GM19239 (cell line): ENCODE results near the gene KLHL13.
"Not testable (repeated sequence)": the region's sequence is repeated elsewhere in the genome, so short reads cannot be mapped to it uniquely, and the experiment has no call there.

ENCODE experiments used
- DNase-seq: peaks from one replicate; pipeline ENCODE4 v3.0.0; 2011; ENCODE audit warnings: low spot score; ENCODE audit not compliant: insufficient read length
- FAIRE-seq: peaks from 2 replicates; lab custom pipeline; 2011; peaks lifted over from hg19 to GRCh38; lab: Jason Lieb, UNC

The KLHL13 gene

GRCh38 chrX:117996918-117997480, 119.6 kb downstream of the KLHL13 start:
- no peak for DNase-seq
- no peak for FAIRE-seq

DNA sequence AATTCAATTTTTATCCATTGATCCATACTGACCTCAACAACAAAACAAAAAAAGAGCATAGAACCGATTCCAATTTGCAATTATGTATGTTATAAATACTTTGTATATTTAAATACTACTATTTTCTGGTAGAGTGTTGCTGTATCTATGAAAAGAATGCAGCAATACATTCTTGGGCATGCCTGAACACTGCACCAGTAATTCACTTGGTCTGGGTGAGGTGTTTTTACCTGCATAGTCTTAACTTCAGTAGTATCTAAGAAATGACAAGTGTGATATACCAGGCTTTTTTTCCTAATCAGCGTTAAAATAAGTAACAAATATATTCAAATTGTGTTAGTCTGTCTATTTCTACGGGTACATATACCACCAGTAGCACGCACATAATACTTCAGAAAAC, 120.2 kb downstream of the KLHL13 start:
- DNase-seq (no peak), FAIRE-seq (no peak)

DNA sequence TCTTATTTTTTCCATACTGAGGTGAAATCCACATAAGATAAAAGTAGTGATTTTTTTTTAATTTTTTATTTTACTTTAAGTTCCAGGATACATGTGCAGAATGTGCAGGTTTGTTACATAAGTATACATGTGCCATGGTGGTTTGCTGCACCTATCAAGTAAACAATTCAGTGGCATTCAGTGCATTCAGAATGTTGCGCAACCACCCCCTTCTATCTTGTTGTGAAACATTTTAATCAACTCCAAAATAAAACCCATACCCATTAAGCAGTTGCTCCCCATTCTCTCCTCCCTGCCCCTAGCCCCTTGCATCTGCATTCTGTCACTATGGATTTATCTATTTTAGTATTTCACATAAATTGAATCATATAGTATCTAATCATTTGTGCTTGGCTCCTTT, 121.2 kb downstream of the KLHL13 start:
- no peak for DNase-seq
- no peak for FAIRE-seq

- DNase-seq (no peak), FAIRE-seq (no peak)
Observed at GRCh38 chrX:117992192-117992723, 124.4 kb downstream of the KLHL13 start.

DNA sequence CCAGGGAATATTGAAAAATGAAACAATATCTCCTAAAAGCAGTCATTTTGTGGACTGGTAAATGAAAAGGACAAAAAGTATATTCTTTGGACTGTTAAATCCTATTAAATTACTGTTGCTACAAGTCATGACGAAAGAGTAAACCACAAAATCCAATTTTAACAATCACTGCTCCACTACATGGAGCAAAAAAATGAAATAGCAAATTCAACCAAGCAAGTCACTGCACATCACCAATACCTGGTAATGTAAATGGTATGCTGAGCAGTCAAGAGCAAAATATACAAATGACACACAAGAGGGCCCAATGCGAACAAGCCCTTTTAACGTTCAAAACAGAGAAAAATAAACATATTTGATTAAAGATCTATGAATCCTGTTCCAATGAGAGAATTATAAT, 126.2 kb downstream of the KLHL13 start:
- FAIRE-seq (no peak), DNase-seq (no peak)

DNA sequence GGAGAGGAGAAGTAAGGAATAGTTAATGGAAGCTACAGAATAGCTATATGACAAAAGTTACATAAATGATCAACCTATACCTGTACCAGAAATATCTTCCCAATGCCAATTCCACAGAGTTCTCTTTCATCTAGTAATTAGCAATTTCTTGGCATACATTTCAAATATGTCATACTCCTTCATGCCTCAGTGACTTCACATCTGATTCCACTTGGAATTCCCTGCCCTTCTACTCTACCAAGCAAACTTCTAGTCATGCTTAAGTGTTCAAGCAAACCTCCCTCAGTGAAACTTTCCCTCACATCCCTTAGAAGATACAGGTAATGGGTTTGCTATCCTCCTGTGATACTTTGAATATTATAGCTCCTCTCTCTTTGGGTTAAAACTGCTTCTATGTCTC, 127.1 kb downstream of the KLHL13 start:
- DNase-seq (no peak), FAIRE-seq (no peak)

DNA sequence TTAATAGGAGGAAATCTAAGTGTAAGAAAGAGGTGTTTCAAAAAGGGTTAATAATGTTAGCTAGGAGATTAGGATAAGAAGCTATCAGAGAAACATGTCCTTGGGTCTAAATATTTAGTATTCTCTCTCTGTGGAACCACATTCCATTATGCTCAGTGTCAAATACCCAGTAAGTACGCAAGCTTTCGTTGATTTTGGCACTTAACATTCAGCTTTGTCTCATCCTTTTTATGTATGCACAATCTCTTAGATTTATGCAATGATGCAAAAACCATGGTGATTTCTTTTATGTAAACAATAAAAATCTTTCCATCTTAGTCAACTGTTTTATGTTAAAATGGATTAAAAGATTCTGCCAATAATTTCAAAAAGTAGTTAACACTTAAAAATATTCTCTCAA, 129.2 kb downstream of the KLHL13 start:
- DNase-seq (no peak), FAIRE-seq (no peak)

GRCh38 chrX:117985241-117985640, 131.4 kb downstream of the KLHL13 start:
- FAIRE-seq (no peak), DNase-seq (no peak)

GRCh38 chrX:117982694-117983392, 133.8 kb downstream of the KLHL13 start:
- FAIRE-seq, result no peak

DNA sequence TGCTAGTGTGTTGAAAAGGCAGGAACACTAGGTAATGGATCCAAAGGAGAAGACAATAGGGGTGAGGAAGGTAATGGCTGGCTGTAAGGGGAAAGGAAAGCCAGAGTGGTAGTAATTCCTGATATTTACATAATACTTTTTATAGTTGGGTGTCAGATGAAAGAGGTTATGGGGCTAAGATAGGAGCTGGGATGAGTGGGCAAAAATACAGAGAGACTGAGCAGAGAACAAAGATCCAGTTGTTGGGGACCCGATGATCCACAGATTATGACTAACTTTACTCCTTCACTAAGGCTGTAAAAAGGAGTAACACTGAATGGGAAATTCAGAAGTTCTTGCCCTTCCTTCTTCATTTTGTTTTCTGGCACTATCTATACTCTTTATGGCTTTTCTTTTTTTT, 138.2 kb downstream of the KLHL13 start:
- DNase-seq (no peak), FAIRE-seq (no peak)

More at GRCh38 chrX:117982694-117983392, 133.8 kb downstream of the KLHL13 start:
- no peak for DNase-seq

DNA sequence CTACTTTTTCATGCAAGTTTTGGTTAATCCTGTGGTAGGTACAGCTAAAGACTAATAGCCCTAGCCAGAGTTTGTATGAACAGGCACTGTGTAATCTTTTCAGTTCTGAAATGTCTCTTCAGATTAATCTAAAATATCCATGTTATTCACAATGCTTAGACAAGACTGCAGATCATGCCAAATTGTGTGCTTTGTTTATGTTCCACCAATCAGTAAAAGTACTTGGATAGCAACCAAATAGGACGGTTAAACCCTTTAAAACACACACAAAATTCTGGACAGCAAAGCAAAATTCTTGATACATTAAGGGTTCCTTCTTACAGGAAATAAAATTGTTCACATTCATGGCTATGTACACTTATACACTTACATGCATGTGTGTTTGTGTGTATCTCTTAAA, 139.1 kb downstream of the KLHL13 start:
- FAIRE-seq (no peak), DNase-seq (no peak)

DNA sequence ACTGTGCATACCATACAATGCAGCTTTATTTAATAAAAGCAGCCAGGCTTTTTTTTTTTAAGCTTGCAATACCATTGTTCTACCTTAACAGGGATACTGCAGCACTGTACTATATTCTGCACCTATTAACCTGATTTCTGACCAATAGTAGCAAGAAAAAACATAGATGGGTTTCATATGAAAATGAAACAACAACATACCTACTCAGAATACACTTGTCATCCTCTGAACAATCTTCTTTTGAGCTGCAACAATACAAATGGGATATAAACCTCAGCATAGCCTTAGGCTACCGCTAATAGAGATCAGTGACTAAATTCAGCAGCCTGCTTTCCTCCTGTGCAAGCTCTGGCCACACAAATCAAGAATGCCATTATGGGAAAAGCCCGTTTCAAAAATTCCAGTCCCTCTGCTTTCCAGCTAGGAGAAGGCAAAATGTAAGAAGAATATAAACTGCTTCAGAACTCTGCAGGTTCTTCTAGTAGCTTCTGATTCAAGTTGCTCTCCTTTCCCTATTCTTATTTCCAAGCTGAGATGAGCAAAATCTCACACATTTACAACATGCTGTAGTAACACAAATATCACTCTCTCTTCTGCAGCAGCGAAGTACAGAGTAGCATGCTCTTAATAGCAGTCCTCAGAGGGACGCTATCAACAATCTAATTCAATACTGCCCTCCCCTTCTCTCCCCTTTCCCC, 143.4 kb downstream of the KLHL13 start:
- DNase-seq (no peak), FAIRE-seq (no peak)

GRCh38 chrX:117972711-117973109, 143.9 kb downstream of the KLHL13 start:
- DNase-seq (no peak), FAIRE-seq (no peak)

DNA sequence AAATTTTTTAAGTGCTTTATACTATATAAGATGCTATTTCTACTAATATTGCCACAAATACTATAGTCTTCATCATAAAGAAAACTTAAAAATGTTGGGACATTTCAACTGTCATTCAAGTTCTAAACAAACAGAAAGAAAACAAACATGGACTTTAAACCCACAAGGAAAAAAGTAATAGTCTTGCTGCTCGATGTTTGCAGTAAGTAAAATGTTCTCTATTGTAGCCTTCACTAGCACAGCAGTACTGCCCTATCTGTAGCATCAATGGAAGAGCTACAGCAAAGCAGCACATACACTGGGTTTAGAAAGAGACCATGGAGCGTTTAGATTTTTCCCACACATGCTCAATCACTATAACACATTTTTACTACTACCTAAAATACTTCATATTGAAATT, 146.8 kb downstream of the KLHL13 start:
- DNase-seq, result no peak
- no peak for FAIRE-seq

DNA sequence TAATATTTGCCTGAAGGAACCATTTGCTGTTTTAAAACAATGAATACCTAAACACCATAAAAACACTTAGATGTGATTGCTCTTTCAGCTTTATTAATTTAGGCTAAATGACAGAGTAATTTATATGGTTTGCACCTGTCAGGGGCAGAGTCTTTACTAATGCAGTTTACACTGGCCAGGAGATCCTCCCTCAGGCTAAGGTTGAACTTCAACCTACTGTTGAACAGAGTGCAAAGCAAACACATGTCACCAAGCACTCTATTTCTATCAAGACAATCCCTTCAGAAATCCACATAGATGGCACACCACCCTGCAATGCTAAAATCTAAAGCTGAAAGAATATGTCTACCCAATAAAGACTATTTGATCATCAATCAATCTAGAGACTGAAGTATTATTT, 147.3 kb downstream of the KLHL13 start:
- DNase-seq (no peak), FAIRE-seq (no peak)

DNA sequence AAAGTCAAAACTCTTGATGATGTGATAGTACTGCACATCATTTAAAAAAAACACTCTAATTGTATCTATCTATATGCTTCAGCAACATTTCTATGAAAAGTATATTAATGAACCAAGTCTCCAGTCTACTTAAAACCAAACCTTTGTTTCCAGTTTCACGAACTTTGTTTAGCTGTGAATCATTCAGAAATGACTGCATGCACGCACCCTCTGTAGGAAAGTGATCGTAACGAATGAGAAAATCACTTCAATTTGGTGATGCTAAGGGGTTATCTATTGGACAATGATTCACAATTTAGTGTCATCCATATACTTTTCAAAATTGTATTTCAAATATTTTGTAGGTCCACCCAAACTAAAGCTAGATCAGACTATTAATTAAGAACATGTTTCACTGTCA, 157.6 kb downstream of the KLHL13 start:
- DNase-seq (no peak), FAIRE-seq (no peak)

GRCh38 chrX:117957128-117957527, 159.5 kb downstream of the KLHL13 start:
- no peak for DNase-seq
- no peak for FAIRE-seq

DNA sequence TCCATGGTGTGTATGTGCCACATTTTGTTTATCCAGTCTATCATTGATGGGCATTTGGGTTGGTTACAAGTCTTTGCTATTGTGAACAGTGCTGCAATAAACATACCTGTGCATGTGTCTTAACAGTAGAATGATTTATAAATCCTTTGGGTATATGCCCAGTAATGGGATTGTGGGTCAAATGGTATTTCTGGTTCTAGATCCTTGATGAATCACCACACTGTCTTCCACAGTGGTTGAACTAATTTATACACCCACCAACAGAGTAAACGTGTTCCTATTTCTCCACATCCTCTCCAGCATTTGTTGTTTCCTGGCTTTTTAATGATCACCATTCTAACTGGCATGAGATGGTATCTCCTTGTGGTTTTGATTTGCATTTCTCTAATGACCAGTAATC, 177.3 kb downstream of the KLHL13 start:
- not testable (repeated sequence) for FAIRE-seq, DNase-seq

DNA sequence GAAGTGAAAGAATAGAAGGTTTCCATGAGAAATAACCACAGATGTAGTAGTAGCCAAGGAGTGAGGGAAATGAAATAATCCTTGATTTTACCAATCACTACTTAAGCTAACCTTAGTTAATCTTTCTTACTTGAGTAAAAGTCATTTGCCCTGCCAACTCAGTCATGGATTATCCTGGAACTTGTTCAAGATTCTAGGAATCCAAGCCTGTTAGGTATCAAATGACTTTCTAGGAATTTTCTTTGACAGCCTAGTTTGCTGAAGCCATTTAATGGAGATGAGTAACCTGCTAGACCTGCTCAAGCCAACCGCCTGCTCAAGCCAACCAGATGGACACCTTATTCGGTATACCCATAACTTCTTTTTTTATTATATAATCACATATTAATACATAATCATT, 180.5 kb downstream of the KLHL13 start:
- FAIRE-seq (no peak), DNase-seq (no peak)

DNA sequence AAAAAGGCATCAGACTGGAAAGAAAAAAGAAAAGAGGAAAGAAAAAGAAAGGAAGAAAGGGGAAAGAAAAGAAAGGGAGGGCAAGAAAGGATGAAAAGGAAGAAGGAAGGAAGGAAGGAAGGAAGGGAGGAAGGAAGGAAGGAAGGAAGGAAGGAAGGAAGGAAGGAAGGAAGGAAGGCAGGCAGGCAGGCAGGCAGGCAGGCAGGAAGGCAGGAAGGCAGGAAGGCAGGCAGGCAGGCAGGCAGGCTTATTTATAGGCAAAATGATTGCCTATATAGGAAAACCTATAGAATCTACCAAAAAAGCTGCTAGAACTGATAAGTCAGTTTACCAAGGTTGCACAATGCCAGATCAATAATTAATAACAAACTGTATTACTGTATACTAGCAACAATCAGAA, 186.5 kb downstream of the KLHL13 start:
- FAIRE-seq, DNase-seq: not testable (repeated sequence)

DNA sequence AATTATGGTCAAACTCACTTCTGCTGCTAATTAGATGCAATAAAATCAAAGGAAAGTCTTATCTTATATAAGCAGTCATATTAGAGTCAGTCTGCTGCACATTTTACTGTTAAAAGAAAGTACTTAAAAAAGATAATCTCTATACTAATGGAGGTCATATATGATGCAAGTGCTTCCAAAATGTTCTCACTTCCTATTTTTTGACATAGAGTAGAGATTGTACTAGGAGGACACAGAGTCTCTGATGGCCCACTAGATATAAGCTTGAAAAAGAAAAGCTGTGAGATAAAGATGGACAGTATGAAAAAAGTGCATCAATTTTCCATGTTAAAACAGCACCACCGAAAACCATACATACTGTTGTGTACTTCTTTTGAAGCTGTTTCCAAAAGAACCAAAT, 196.9 kb downstream of the KLHL13 start:
- FAIRE-seq, result no peak
- no peak for DNase-seq
